CMK (cell line): Measurements from ENCODE around the gene TADA2A.
A peak's percentile ranks its signal among the peaks of the same experiment; 100 is the strongest.
"Not testable (repeated sequence)": the region's sequence is repeated elsewhere in the genome, so short reads cannot be mapped to it uniquely, and the experiment has no call there.

Experiments used
- DNase-seq: peaks from one replicate; pipeline ENCODE4 v3.0.0-alpha.2; 2010; ENCODE audit warnings: low read depth

TADA2A gene

GRCh38 chr17:37490638-37491614 is 84.2 kb downstream of the TADA2A start:
- DNase-seq: no peak

DNA sequence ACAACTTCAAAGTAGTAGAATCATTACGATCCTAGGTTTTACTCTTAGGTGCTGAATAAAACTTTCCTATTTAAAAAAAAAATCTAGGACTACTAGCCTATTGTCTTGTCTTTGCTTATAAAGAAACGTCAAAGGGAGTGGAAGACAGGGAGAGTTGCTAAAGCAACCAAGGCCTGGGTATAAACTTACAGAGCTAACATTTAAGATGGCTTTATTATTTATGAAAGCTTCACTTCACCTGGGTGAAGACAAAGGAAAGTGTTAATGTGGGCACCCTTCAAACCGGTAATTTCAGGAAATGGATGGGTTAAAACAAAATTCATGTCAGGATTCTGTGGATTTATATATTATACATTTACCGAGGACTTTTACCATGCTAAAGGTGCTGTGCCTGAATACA is 85.5 kb downstream of the TADA2A start:
- no peak for DNase-seq

DNA sequence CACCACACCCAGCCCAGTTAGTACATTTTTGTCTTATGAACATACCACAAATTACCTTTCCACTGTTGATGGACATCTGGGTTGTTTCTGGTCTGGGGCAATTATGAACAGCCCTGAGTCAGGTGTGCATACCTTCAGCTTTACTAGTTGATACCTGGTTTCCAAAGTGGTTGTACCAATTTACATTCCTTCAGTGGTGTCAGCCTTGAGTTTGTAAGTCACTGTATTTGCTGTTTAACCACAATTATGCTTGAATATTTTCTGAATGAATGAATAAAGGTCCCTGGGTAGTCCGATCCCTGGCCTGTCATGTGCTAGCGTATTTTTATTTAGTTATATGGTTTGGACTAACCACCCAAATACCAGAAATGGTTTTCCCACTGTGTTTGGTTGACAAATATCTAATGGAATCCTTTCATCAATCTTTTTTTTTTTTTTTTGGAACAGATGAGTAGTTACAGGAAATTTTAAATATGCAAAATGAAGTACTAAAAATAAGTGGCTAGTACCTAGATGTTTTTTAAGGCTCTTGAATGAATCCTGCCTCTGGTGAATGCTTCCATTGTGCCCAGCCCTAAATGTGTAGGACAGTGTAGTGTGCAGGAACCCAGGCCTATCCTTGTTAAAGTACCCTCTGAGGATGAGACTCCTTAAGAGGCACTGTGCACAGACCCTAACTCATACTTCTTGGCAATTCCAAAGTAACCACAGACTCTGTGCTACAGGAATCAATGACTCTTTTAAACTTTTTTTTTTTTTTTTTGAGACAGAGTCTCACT is 86.8 kb downstream of the TADA2A start:
- no peak for DNase-seq

DNA sequence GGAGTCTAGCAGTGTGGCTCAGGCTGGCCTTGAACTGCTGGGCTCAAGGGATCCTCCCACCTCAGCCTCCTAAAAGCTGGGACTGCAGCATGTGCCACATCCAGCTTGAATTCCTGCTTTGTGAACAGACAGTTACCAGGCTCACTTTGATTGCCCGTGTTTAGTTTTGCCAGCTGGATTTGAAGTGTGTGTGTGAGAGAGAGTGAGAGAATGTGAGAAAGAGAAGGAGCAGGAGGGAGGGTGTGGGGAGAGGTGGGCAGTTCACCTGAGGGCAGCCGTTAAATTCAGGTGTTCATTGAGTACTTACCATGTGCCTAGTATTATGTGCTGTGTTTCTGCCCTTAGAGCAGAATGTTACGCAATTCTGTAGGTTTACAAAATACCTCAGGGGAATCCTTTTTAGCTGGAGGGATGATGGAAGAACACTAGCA is 87.7 kb downstream of the TADA2A start:
- no peak for DNase-seq

GRCh38 chr17:37494971-37495370 is 88.3 kb downstream of the TADA2A start:
- no peak for DNase-seq

DNA sequence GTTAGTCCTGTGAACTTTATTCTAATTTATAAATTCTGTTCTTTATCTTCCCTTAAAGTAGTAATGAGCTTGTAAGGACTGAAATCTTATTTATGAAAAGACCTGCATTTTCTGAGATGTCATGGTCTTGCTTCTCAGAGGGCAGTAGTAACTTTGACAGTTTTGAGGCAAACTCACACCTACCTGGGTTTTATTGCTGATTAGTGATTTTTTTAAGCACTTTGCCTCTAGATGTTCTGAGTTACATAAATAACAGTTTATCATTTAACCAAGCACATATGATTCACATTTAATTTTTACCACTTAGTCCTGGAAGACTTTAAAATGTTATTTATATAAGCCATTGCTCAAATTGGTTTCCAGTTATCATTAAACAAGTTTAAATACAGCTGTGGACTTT is 93.7 kb downstream of the TADA2A start:
- DNase-seq: no peak

DNA sequence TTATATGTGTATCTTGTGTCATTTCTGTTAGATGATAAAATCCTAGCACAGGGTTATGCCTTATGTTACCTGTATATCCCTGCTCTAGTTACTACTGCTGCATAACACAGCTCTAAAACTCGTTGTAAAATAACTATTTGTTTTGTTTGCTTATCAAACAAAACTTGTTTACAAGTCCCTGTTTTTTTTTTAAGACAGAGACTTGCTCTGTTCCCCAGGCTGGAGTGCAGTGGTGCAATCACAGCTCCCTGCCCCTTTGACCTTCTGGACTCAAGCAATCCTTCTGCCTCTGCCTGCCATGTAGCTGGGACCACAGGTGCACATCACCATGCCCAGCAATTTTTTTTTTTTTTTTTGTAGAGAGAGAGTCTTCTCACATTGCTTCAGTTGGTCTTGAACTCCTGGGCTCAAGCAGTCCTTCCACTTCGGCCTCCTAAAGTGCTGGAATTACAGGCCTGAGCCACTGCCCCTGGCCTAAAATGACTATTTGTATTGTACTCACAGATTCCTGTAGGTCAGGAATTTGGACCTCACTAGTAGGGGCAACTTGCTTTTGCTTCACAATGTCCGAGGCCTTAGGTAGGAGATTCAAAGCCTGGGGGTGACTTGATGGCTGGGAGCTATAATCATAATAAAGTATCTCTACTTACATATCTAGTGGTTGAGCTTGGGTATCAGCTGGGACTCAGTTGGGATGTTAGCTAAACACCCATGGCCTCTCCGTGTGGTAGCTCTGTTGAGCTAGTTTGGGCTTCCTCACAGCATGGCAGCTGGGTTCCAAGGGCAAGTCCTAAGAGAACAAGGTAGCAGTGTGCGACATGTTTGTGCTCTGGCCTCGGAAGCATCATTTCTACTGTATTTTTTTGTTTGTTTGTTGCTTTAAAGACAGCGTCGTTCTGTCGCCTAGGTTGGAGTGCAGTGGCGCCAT is 95.6 kb downstream of the TADA2A start:
- no peak for DNase-seq

- no peak for DNase-seq
Measured at GRCh38 chr17:37503148-37503547, 96.5 kb downstream of the TADA2A start.

- DNase-seq: no peak
Measured at GRCh38 chr17:37505333-37505732, 98.6 kb downstream of the TADA2A start.

- no peak for DNase-seq
Measured at GRCh38 chr17:37506678-37507077, 100.0 kb downstream of the TADA2A start.

DNA sequence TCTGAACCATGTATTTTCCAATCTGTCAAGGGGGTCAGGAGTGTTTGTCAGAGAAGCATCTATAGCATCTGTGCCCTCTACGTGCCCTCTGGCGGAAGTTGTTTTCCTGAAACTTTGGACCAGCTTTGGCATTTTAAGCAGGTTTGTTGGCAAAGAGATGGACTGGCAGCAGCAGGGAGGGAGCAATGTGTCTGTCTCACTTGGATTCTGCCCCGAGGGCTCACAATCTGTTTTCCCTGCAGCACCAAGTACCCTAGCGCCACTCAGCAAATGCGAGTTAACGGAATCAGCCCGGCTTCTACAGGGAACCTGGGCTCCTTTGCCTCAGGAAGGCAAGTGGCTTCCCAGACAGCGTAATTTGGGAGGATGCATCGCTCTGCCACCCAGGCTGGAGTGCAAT is 100.4 kb downstream of the TADA2A start:
- DNase-seq: no peak

DNA sequence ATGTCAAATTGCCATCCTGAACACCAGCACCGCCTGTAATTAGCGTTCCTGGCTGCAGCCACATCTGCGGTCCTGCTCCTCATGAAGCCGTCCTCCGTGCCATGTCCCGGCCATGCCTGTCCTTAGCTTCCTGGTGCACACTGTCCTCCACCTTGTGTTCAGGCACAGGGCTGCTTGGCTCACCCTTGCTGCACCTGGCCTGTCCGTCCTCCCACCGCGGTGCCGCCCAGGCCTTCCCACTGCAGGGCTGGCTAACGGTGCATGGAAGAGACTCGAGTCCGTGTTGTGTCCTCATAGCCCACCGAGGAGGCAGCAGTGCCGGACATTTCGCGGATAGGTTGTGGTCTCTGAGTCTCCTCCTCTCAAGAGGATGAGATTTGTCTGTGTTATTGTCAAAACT is 103.4 kb downstream of the TADA2A start:
- no peak for DNase-seq

DNA sequence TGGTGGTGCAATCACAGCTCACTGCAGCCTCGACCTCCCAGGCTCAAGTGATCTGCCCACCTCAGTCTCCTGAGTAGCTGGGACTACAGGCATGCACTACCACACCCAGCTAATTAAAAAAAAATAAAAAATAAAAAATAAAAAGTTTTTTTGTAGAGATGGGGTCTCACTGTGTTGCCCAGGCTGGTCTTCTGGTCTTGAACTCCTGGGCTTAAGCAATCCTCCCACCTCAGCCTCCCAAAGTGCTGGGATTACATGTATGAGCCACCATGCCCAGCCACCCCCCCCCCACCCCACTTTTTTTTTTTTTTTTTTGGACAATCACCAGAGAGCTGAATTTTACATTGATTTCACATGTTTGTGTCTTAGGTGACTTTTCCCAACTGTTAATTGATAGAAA is 105.0 kb downstream of the TADA2A start:
- DNase-seq: not testable (repeated sequence)

DNA sequence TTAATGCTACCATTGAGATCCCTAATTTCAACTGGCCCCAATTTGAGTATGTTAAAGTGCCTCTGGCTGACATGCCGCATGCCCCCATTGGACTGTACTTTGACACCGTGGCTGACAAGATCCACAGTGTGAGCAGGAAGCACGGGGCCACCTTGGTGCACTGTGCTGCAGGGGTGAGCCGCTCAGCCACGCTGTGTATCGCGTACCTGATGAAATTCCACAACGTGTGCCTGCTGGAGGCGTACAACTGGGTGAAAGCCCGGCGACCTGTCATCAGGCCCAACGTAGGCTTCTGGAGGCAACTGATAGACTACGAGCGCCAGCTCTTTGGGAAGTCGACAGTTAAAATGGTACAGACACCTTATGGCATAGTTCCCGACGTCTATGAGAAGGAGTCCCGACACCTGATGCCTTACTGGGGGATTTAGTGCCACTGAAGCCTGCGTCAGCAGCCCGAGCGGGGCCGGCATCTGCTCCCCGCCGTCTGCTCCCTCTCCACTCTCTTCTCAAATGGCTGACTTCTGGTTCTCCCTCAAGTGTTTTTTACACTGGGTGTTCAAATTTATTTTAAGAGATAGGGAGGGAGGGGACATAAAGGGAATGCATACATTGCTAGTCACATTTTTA is 105.9 kb downstream of the TADA2A start:
- no peak for DNase-seq

GRCh38 chr17:37513711-37514110 is 107.0 kb downstream of the TADA2A start:
- DNase-seq: no peak

- no peak for DNase-seq
Measured at GRCh38 chr17:37516127-37516571, 109.5 kb downstream of the TADA2A start.

GRCh38 chr17:37517881-37518280 is 111.2 kb downstream of the TADA2A start:
- no peak for DNase-seq

- peak; percentile 25 for DNase-seq
Measured at GRCh38 chr17:37518826-37519225, 112.1 kb downstream of the TADA2A start.

DNA sequence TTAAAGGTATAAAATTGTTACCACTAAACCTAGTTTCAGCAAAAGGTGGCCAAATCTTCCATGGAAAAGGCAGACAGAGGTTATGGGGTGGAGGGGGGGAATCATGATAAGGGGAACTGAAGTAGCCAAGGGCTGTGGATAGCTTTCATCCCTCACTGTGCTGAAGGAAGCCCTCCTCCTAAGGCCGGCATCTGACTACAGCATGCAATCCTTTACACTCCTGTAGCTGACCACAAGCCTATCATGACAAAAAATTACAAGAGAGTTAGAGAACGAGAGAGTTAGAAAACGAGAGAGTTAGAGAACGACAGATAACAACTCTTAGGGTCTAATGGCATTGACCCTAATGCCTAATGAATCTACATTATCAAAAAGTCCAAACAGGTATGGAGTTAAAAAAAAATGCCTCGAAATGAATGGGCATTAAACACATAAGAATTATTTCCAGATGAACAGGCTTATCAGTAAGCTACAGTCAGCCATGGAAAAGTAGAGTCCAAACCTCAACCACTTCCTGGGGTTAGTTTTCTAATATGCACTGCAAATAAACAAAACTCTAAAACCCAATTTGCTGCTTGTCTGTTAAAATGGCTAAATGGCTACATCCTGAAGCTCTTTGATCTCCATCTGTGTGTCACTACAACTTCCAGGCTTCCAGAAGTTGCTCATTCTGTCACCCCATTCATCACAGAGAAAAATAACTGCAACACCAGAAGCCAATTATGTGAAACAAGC is 112.7 kb downstream of the TADA2A start:
- peak; percentile 68 for DNase-seq

- no peak for DNase-seq
Measured at GRCh38 chr17:37520174-37520573, 113.5 kb downstream of the TADA2A start.

DNA sequence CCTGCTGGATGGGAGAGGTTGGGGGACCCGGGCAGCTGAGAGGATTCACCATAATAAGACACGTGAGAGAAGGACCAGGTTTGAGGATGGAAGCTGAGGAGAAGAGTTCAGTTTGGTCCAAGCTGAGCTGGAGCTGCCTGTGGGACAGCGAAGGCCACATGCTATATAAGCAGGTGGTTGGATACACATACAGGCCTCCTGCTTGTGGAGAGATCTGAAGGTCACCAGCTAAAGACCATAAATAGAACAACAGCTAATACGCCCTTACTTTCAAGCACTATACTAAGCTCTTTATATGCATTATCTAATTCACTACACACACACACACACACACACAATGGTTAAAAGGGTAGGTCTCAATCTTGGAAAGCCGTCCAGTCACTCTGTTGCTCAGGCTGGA is 115.1 kb downstream of the TADA2A start:
- no peak for DNase-seq
